ENCODE results near the gene GPRC5C. TPM values are rescaled to one million over a fixed set of nuclear protein-coding genes. Genes with fewer than 3 reads are reported as not detected.

Gene GPRC5C
- total and polyA plus RNA-seq, 5 donors from 2014 or later, result not detected

DNA sequence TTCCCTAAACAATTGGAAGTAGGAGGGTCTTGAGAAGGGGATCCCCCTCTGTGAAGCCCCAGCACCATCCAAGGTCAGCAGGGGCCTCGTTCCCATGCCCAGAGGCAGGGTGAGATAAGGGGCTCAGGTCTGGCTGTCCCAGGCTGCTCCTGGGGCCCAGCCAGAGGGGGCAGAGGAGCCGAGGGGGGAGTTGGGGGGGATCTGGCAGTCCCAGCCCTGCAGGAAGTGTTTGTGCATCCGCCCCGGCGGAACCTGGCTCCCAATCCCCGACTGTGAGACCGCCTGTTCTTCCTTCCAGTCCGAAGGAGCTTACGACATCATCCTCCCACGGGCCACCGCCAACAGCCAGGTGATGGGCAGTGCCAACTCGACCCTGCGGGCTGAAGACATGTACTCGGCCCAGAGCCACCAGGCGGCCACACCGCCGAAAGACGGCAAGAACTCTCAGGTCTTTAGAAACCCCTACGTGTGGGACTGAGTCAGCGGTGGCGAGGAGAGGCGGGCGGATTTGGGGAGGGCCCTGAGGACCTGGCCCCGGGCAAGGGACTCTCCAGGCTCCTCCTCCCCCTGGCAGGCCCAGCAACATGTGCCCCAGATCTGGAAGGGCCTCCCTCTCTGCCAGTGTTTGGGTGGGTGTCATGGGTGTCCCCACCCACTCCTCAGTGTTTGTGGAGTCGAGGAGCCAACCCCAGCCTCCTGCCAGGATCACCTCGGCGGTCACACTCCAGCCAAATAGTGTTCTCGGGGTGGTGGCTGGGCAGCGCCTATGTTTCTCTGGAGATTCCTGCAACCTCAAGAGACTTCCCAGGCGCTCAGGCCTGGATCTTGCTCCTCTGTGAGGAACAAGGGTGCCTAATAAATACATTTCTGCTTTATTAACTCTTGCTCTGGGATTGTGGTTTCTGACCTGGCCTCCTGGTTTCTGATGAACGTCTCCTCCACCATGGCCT lies 14.9 kb downstream of the GPRC5C start:
- peaks cover 0 to 1% (median 0%) of the 10 kb centered on the region in 7 donors for H3K9me3 Mint-ChIP-seq
- Histone ChIP-seq H3K27me3 (ENCODE audit: control insufficient read depth, insufficient read depth, low read length) (no peaks in the 10 kb centered on the region), H3K4me1 (ENCODE audit: control insufficient read depth, insufficient read depth, low read length, poor library complexity, severe bottlenecking) (peaks cover 3% of the 10 kb centered on the region), H3K4me3 (ENCODE audit: low read depth, low read length) (no peak overlapping the region), H3K27ac (ENCODE audit: insufficient read depth, low read length, poor library complexity, severe bottlenecking) (no peak overlapping the region), H3K36me3 (ENCODE audit: control insufficient read depth, insufficient read depth, low read length) (no peaks in the 10 kb centered on the region), H3K9me3 (ENCODE audit: control insufficient read depth in 2 of 2, low read length in 2 of 2) (no peaks in the 10 kb centered on the region)
- H3K4me3 Mint-ChIP-seq, result no peak overlapping the region
- H3K27ac Mint-ChIP-seq, result peak overlapping the region in 1 of 3 donors; percentile 52
- DNase-seq, result no peak
- peaks cover 34% of the 10 kb centered on the region for H3K27me3 Mint-ChIP-seq
- no peaks in the 10 kb centered on the region for H3K36me3 Mint-ChIP-seq
- peak in 1 of 2 donors; percentile 22 for ATAC-seq (ENCODE audit: low read depth in 2 of 2)
- peaks cover 0 to 2% (median 0%) of the 10 kb centered on the region in 4 donors for H3K4me1 Mint-ChIP-seq

DNA sequence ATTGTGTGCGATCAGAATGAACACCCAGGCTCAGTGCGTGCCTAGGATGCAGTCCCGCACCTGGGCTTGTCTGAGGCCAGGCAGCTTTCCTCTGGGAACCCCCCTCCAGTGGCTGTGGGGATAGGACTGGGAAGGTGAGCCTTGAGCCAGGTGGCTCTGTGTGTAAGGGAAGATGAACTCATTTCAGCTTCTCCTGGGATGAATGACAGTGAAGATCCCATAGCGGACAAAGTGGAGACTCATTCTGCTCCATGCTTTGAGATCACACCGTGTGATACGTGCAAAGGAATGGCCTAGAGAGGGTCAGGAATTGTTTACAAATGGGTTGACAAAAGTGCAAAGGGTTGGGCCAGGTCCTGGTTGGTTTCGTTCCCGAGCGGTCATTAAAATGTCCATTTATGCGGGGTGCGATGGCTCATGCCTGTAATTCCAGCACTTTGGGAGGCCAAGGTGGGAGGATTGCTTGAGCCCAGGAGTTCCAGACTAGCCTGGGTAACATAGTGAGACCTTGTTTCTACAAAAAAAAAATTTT lies 15.8 kb downstream of the GPRC5C start:
- no peaks in the 10 kb centered on the region for H3K27me3 ChIP-seq (ENCODE audit: control insufficient read depth, insufficient read depth, low read length)
- H3K36me3 Mint-ChIP-seq, result no peaks in the 10 kb centered on the region
- H3K4me1 Mint-ChIP-seq, result peaks cover 0 to 4% (median 0%) of the 10 kb centered on the region in 4 donors
- H3K27ac ChIP-seq (ENCODE audit: insufficient read depth, low read length, poor library complexity, severe bottlenecking), result no peak overlapping the region
- H3K4me3 ChIP-seq (ENCODE audit: low read depth, low read length), result no peak overlapping the region
- ATAC-seq (ENCODE audit: low read depth in 2 of 2) (no peak), DNase-seq (no peak)
- no peak overlapping the region for H3K4me3 Mint-ChIP-seq
- peaks cover 0 to 1% (median 0%) of the 10 kb centered on the region in 7 donors for H3K9me3 Mint-ChIP-seq
- H3K9me3 ChIP-seq (ENCODE audit: control insufficient read depth in 2 of 2, low read length in 2 of 2), result no peaks in the 10 kb centered on the region
- peaks cover 37% of the 10 kb centered on the region for H3K27me3 Mint-ChIP-seq
- H3K27ac Mint-ChIP-seq, result peak overlapping the region in 2 of 3 donors; percentile 52 to 56
- H3K36me3 ChIP-seq (ENCODE audit: control insufficient read depth, insufficient read depth, low read length), result no peaks in the 10 kb centered on the region
- peaks cover 3% of the 10 kb centered on the region for H3K4me1 ChIP-seq (ENCODE audit: control insufficient read depth, insufficient read depth, low read length, poor library complexity, severe bottlenecking)

DNA sequence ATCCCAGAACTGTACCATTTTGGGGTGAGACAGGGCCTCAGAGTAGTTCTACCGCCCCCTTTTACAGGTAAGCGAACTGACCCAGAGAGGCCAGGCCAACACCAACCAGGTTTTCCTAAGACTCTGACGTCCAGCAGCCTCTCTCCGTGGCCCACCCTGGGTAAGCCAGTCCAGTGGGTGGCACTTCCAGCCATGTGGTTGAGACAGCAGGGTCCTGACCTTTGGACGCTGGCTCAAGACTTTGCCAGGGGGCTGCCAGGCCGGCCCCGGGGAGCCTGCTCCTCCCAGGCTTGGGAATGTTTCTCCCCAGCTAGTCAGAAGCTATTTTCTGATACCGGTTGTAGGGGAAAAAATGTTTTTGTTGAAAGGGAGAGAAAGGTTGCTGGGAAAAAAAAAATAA lies 16.9 kb downstream of the GPRC5C start:
- Histone ChIP-seq H3K4me3 (ENCODE audit: low read depth, low read length) (no peak overlapping the region), H3K27me3 (ENCODE audit: control insufficient read depth, insufficient read depth, low read length) (no peaks in the 10 kb centered on the region), H3K4me1 (ENCODE audit: control insufficient read depth, insufficient read depth, low read length, poor library complexity, severe bottlenecking) (no peaks in the 10 kb centered on the region), H3K9me3 (ENCODE audit: control insufficient read depth in 2 of 2, low read length in 2 of 2) (no peaks in the 10 kb centered on the region), H3K36me3 (ENCODE audit: control insufficient read depth, insufficient read depth, low read length) (no peaks in the 10 kb centered on the region), H3K27ac (ENCODE audit: insufficient read depth, low read length, poor library complexity, severe bottlenecking) (no peak overlapping the region)
- Mint-ChIP-seq H3K4me3 (no peak overlapping the region), H3K4me1 (peaks cover 0 to 3% (median 0%) of the 10 kb centered on the region in 4 donors), H3K27me3 (peaks cover 41% of the 10 kb centered on the region), H3K27ac (no peak overlapping the region), H3K36me3 (no peaks in the 10 kb centered on the region), H3K9me3 (peaks cover 0 to 1% (median 0%) of the 10 kb centered on the region in 7 donors)
- ATAC-seq (ENCODE audit: low read depth in 2 of 2), result no peak
- DNase-seq, result no peak

DNA sequence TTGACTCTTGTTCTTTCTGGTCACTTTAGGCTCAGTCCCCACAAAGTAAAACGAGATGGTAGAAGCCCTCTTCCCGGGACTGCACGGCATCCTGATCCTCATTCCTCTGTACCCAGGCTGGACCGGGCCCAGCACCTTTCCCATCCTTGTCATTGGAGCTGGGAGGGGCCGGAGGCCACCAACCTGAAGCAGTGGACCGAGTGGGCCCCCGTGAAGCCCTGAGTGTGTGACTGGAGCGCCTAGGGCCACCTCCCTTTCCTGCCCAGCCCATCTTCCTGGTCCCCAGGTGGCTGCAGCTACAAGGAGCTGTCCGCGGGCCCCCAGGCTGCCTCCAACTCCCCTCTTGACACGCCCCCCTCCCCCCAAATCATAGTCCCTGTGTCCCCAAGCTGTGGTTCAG lies 17.4 kb downstream of the GPRC5C start:
- DNase-seq, result no peak

DNA sequence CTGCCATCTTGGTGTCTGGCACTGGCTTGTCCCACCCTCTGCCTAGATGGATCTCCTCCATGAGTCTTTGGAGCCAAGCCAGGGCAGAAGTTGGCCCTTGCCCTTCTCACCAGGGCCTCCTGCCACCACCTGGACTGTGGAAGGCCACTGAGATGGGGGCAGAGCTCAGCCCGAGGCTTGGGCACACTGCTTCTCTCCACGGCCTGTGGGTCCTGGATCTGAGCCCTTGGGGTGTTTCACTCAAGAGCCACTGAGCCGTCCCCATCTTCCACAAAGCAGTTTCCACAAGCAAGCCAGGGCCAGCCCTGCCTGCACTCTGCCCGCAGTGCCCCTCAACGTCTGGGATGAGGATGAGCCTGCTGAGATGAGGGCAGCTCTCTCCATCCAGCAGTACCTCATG lies 17.9 kb downstream of the GPRC5C start:
- Histone ChIP-seq H3K27ac (ENCODE audit: insufficient read depth, low read length, poor library complexity, severe bottlenecking) (no peak overlapping the region), H3K4me1 (ENCODE audit: control insufficient read depth, insufficient read depth, low read length, poor library complexity, severe bottlenecking) (peaks cover 4% of the 10 kb centered on the region), H3K4me3 (ENCODE audit: low read depth, low read length) (no peak overlapping the region), H3K27me3 (ENCODE audit: control insufficient read depth, insufficient read depth, low read length) (no peaks in the 10 kb centered on the region), H3K36me3 (ENCODE audit: control insufficient read depth, insufficient read depth, low read length) (no peaks in the 10 kb centered on the region), H3K9me3 (ENCODE audit: control insufficient read depth in 2 of 2, low read length in 2 of 2) (no peaks in the 10 kb centered on the region)
- Mint-ChIP-seq H3K27me3 (peaks cover 41% of the 10 kb centered on the region), H3K36me3 (no peaks in the 10 kb centered on the region), H3K27ac (no peak overlapping the region), H3K4me1 (peaks cover 0 to 6% (median 0%) of the 10 kb centered on the region in 4 donors), H3K9me3 (no peaks in the 10 kb centered on the region), H3K4me3 (no peak overlapping the region)
- ATAC-seq (ENCODE audit: low read depth in 2 of 2), result no peak
- DNase-seq, result no peak

More for the DNA sequence above, 17.4 kb downstream of the GPRC5C start:
- H3K27ac ChIP-seq (ENCODE audit: insufficient read depth, low read length, poor library complexity, severe bottlenecking), result no peak overlapping the region
- no peaks in the 10 kb centered on the region for H3K27me3 ChIP-seq (ENCODE audit: control insufficient read depth, insufficient read depth, low read length)
- Mint-ChIP-seq H3K9me3 (peaks cover 0 to under 1% (median 0%) of the 10 kb centered on the region in 7 donors), H3K36me3 (no peaks in the 10 kb centered on the region), H3K4me3 (no peak overlapping the region), H3K27me3 (peaks cover 41% of the 10 kb centered on the region), H3K4me1 (peaks cover 0 to 5% (median 0%) of the 10 kb centered on the region in 4 donors), H3K27ac (no peak overlapping the region)
- H3K4me1 ChIP-seq (ENCODE audit: control insufficient read depth, insufficient read depth, low read length, poor library complexity, severe bottlenecking), result peaks cover 3% of the 10 kb centered on the region
- no peaks in the 10 kb centered on the region for H3K9me3 ChIP-seq (ENCODE audit: control insufficient read depth in 2 of 2, low read length in 2 of 2)
- no peaks in the 10 kb centered on the region for H3K36me3 ChIP-seq (ENCODE audit: control insufficient read depth, insufficient read depth, low read length)
- no peak for ATAC-seq (ENCODE audit: low read depth in 2 of 2)
- H3K4me3 ChIP-seq (ENCODE audit: low read depth, low read length), result no peak overlapping the region

DNA sequence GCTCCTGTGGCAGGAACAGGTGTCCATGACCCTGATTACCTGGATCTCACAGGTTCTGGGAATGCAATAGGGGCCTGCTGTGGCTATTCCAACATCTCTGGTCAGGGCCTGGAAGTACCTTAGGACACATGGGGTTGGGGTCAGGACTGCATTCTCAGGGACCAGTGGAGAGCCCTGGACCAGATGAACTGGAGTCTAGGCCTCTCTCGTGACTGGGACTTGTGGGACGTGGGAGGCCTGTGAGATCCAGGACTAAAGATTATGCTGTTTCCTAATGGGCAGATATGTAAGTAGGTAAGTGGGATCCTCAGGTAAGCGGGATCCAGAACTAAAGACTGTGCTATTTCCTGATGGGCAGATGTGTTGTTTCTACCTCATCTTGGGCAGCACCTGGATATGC lies 18.3 kb downstream of the GPRC5C start:
- Histone ChIP-seq H3K9me3 (ENCODE audit: control insufficient read depth in 2 of 2, low read length in 2 of 2) (no peaks in the 10 kb centered on the region), H3K4me1 (ENCODE audit: control insufficient read depth, insufficient read depth, low read length, poor library complexity, severe bottlenecking) (peaks cover 4% of the 10 kb centered on the region), H3K4me3 (ENCODE audit: low read depth, low read length) (no peak overlapping the region), H3K36me3 (ENCODE audit: control insufficient read depth, insufficient read depth, low read length) (no peaks in the 10 kb centered on the region), H3K27ac (ENCODE audit: insufficient read depth, low read length, poor library complexity, severe bottlenecking) (no peak overlapping the region), H3K27me3 (ENCODE audit: control insufficient read depth, insufficient read depth, low read length) (no peaks in the 10 kb centered on the region)
- Mint-ChIP-seq H3K27me3 (peaks cover 41% of the 10 kb centered on the region), H3K4me1 (peaks cover 0 to 6% (median 0%) of the 10 kb centered on the region in 4 donors), H3K9me3 (no peaks in the 10 kb centered on the region), H3K4me3 (no peak overlapping the region), H3K36me3 (no peaks in the 10 kb centered on the region), H3K27ac (no peak overlapping the region)
- DNase-seq (no peak), ATAC-seq (ENCODE audit: low read depth in 2 of 2) (no peak)

DNA sequence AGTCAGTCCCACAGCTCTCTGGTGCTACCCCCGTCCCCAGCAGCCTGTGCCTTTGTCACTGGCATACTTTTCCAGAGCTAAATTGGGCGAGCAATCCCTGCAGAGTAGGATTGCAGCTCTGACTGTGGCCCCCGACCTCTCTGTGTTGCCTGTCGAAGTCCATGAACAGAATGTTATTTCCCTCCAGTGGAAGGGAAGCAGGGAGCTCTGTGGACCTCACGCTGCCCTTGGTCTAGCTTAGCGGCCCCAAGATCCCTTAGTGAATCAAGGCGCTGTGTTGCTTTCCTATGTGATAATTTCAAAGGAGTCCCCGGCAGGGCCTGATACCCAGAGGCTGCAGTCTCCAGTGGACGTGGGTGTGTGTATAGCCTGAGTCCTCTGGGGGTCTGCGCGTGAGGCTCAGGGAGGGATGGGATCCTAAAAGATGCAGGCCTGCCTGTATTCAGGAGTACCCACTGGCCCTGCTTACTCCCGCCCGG lies 19.1 kb downstream of the GPRC5C start:
- H3K4me3 ChIP-seq (ENCODE audit: low read depth, low read length), result no peak overlapping the region
- H3K27ac ChIP-seq (ENCODE audit: insufficient read depth, low read length, poor library complexity, severe bottlenecking), result no peak overlapping the region
- peaks cover 4% of the 10 kb centered on the region for H3K4me1 ChIP-seq (ENCODE audit: control insufficient read depth, insufficient read depth, low read length, poor library complexity, severe bottlenecking)
- H3K36me3 ChIP-seq (ENCODE audit: control insufficient read depth, insufficient read depth, low read length), result no peaks in the 10 kb centered on the region
- peaks cover 0 to 7% (median under 1%) of the 10 kb centered on the region in 4 donors for H3K4me1 Mint-ChIP-seq
- no peaks in the 10 kb centered on the region for H3K36me3 Mint-ChIP-seq
- ATAC-seq (ENCODE audit: low read depth in 2 of 2), result no peak
- H3K27me3 Mint-ChIP-seq, result peaks cover 37% of the 10 kb centered on the region
- DNase-seq, result no peak
- H3K27me3 ChIP-seq (ENCODE audit: control insufficient read depth, insufficient read depth, low read length), result no peaks in the 10 kb centered on the region
- H3K27ac Mint-ChIP-seq, result no peak overlapping the region
- no peak overlapping the region for H3K4me3 Mint-ChIP-seq
- no peaks in the 10 kb centered on the region for H3K9me3 ChIP-seq (ENCODE audit: control insufficient read depth in 2 of 2, low read length in 2 of 2)
- H3K9me3 Mint-ChIP-seq, result no peaks in the 10 kb centered on the region

Data from CD4-positive, CD25-positive, alpha-beta regulatory T cell (primary cell).